Peyer's patch (tissue), 4 donors: ENCODE results near the gene YLPM1.

Source experiments
- POLR2A ChIP-seq, 2 donors: fragments of 450-650 bp; IDR thresholded peaks; one replicate each; pipeline ENCODE4 v1.5.1; 2017; ENCODE audit warnings: antibody characterized with exemption in 2 of 2, mild to moderate bottlenecking in 2 of 2, moderate library complexity in 2 of 2
- TF ChIP-seq, protein P1 (sequence below), 6 experiments: fragments of 450-650 bp in 4 of 6; fragments of 200-600 bp in 2 of 6; sonication (generic) in 1 of 6; IDR thresholded peaks; one replicate each; pipeline ENCODE4 v1.5.1; 2017 to 2019; ENCODE audit warnings: antibody characterized with exemption in 6 of 6, mild to moderate bottlenecking in 3 of 6, moderate library complexity in 1 of 6

DNA sequence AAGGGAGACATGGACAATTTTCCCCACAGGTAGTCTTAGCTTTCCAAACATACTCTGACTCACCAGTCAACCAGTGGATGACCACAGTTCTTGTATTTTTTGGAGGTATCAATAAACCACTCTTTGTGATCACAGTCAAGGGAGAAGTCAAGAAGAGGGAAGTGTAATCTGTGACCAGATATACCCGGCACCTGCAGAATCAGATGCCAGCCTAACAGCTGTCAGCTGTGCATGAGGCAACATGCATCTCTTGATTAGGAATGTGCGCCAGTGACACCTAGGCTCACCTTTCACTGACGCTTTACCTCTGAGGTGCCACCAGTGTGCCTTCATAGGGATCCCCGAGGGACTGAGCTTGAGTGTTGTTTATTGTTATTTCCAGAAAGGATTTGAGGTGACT, 92.8 kb downstream of the YLPM1 start:
- TF ChIP-seq, protein P1, sequence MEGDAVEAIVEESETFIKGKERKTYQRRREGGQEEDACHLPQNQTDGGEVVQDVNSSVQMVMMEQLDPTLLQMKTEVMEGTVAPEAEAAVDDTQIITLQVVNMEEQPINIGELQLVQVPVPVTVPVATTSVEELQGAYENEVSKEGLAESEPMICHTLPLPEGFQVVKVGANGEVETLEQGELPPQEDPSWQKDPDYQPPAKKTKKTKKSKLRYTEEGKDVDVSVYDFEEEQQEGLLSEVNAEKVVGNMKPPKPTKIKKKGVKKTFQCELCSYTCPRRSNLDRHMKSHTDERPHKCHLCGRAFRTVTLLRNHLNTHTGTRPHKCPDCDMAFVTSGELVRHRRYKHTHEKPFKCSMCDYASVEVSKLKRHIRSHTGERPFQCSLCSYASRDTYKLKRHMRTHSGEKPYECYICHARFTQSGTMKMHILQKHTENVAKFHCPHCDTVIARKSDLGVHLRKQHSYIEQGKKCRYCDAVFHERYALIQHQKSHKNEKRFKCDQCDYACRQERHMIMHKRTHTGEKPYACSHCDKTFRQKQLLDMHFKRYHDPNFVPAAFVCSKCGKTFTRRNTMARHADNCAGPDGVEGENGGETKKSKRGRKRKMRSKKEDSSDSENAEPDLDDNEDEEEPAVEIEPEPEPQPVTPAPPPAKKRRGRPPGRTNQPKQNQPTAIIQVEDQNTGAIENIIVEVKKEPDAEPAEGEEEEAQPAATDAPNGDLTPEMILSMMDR (IDR thresholded peaks at IDR 0.05): no peak
- TF ChIP-seq POLR2A (IDR thresholded peaks at IDR 0.05): no peak
